K562 (cell line): ENCODE data around the gene CBLIF.

Source experiments
- GTF2A2 ChIP-seq: IDR thresholded peaks from 2 replicates; pipeline ENCODE4 v1.6.1; 2016; ENCODE audit warnings: mild to moderate bottlenecking, missing genetic modification characterization, missing compliant biosample characterization
- TF ChIP-seq, protein P1 (sequence below): fragments of 250-450 bp; sonication (Bioruptor Pico); IDR thresholded peaks from 2 replicates; pipeline ENCODE4 v1.5.0; 2022; ENCODE audit warnings: mild to moderate bottlenecking

DNA sequence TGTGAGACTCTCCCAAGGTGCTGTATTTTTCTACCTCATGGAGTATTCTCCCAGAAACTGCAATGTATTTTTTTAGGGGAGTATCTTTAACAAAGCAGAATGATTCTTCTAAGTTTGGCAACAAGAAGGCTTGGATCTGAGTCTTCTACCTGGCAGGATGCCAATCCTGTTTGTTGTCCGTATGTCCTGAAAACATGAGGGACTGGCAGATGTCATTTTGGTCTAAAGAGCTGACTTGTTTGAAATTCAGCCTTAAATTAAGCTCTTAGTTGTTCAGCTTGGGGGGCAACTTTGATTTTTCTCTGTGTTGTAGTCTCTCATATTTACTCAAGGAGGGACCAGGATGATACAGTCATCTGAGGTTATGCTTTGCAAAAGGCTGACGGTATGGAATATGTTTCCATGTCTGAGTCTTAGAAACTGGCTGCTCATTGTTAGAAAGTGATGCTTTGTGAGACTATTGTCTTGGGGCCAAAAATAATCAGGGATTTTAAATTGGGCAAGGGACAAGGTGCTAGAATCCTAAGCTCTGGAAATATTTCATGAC is 44.1 kb downstream of the CBLIF start:
- TF ChIP-seq GTF2A2 (tag): no peak
- TF ChIP-seq, protein P1, sequence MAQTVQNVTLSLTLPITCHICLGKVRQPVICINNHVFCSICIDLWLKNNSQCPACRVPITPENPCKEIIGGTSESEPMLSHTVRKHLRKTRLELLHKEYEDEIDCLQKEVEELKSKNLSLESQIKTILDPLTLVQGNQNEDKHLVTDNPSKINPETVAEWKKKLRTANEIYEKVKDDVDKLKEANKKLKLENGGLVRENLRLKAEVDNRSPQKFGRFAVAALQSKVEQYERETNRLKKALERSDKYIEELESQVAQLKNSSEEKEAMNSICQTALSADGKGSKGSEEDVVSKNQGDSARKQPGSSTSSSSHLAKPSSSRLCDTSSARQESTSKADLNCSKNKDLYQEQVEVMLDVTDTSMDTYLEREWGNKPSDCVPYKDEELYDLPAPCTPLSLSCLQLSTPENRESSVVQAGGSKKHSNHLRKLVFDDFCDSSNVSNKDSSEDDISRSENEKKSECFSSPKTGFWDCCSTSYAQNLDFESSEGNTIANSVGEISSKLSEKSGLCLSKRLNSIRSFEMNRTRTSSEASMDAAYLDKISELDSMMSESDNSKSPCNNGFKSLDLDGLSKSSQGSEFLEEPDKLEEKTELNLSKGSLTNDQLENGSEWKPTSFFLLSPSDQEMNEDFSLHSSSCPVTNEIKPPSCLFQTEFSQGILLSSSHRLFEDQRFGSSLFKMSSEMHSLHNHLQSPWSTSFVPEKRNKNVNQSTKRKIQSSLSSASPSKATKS (CRISPR knock-in tag): no peak
